HL-60/S4 (cell line): ENCODE measurements around the gene M1AP.
"Not testable (repeated sequence)": the region's sequence is repeated elsewhere in the genome, so short reads cannot be mapped to it uniquely, and the experiment has no call there.

Experiments used
- in situ Hi-C: fragments of 300-500 bp; cut with MboI; formaldehyde crosslinking; loops from 2 replicates; pipeline ENCODE4 v1.14.3; 2022; ENCODE audit warnings: low sequenced_read_pairs

The M1AP gene

GRCh38 chr2:74655579-74655978 is 7.4 kb upstream of the M1AP start:
- in situ Hi-C loops: no loop called here

GRCh38 chr2:74653985-74654882 is 6.1 kb upstream of the M1AP start, which contains the start of gene SEMA4F:
SEMA4F (plus strand) TSS chr2:74654247; CDS start chr2:74654377, 130 bp downstream.
- in situ Hi-C loops: no loop called here

DNA sequence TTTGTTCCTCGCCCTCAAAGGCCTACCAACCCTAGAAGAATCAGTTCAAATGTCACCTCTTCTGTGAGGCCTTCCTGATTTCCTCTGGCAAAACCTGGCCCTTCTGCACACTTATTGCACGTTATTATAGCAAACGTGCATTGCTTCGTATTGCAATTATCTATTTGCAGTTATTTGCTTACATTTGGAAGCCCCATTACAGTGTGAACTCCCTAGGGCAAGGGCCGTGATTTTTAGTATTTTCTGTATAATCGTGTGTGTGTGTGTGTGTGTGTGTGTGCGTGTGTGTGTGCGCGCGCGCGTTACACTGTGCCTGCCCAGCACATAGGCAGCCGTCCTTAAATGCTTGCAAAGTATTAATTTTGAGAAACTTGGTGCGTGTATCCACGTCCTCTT is 5.5 kb upstream of the M1AP start:
- in situ Hi-C loops: no loop called here

DNA sequence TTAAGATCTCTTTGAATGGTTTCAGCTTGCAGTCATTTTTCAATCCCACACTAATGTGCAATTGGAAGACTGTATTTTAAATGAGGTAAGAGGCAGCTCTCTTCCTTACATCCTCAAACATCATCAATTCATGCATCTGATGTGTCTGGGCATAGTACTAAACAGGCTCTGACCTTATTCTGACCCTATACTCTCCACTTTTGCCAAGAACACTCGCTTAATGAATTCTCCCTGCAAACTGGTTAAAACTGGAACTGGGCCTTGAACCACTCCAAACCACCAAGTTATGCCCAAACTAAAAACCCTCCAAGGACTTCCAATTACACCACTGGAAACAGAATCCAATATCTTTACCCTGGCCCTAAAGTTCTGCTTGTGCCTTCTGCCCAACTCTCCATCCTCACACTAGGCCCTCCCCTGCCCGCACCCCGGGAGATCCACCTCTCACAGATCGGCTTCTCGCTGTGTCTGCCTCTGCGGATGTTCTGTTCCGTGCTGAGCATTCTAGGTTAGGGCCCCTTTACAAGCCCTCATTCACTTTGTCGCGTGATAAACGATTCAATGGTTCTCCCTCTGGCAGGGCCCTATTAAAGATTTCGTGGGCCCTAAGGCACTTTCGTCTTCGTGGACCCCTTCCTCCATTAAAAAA is 1.2 kb downstream of the M1AP start:
- in situ Hi-C loops: no loop called here

DNA sequence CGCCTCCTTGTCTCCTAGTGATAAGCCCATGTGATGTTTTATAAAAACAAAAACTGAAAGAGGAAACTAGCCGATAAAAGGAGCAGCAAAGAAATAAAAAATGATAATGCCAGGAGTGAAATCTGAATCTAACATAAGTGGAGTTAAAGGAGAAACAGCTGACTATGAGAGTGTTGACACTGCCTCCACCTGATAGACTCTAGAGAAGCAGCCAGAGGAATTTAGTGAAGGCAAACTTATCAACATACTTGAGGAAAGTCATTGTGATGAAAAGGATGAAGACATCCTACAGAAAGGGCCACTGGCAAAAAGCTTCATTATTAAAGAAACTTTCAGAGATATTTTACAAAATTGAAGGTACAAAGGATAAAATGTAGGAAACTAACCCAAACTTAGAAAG is 1.9 kb downstream of the M1AP start:
- in situ Hi-C loops: no loop called here

- in situ Hi-C loops: no loop called here
Measured at GRCh38 chr2:74645344-74645743, 2.8 kb downstream of the M1AP start.

GRCh38 chr2:74639550-74639949 is 8.6 kb downstream of the M1AP start:
- in situ Hi-C loops: no loop called here

- in situ Hi-C loops: no loop called here
Measured at GRCh38 chr2:74632939-74633312, 15.2 kb downstream of the M1AP start.

- in situ Hi-C loops: no loop called here
Measured at GRCh38 chr2:74632209-74632938, 15.8 kb downstream of the M1AP start.

GRCh38 chr2:74630454-74630853 is 17.7 kb downstream of the M1AP start:
- in situ Hi-C loops: not testable (repeated sequence)

DNA sequence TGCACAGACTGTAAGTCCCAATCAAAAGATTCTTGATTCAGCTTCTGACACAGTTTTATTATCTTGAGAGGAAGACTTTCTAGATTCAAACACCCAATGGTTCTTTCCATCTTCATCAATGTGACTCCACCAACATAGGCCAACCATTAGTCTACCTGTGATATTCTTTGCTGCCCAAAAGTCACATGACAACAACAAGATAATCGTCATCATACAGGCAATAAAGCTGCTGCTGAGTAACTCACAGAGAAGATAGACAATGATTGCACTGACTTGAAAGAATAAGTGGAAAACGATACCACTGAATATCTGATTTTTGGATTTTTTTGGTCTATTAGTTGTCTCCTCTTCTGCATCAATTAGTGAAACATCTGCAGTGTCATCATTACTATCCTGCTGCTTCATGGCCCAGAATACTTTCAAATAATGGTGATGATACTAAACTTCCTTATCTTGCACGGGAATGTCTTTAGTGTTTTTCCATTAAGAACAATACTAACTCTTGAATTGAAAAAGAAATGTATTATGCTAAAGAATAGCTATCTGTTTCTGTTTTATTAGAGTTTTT is 19.5 kb downstream of the M1AP start:
- in situ Hi-C loops: no loop called here

GRCh38 chr2:74625658-74626425 is 22.3 kb downstream of the M1AP start:
- in situ Hi-C loops: no loop called here

DNA sequence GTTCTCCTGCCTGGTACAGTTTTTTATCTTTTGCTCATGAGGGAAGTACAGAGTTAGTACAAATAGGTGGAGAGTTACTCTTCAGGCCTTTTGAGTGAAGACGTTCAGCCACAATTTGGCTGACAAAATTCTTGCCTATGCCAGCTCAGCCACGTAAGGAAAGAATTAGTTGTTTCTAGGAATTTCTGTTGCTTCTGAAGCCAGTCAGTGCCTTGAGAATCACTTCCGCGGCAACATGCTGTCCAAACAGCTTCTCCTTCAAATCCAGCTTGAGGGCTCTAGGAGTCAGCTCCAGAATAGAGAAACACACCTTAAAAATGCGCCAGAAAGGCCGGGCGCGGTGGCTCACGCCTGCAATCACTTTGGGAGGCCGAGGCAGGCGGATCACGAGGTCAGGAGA is 27.5 kb downstream of the M1AP start:
- in situ Hi-C loops: no loop called here

GRCh38 chr2:74619651-74620297 is 28.4 kb downstream of the M1AP start:
- in situ Hi-C loops: no loop called here

GRCh38 chr2:74618410-74619083 is 29.6 kb downstream of the M1AP start:
- in situ Hi-C loops: no loop called here

GRCh38 chr2:74617122-74617521 is 31.0 kb downstream of the M1AP start:
- in situ Hi-C loops: no loop called here

- in situ Hi-C loops: no loop called here
Measured at GRCh38 chr2:74606927-74607326, 41.2 kb downstream of the M1AP start.

DNA sequence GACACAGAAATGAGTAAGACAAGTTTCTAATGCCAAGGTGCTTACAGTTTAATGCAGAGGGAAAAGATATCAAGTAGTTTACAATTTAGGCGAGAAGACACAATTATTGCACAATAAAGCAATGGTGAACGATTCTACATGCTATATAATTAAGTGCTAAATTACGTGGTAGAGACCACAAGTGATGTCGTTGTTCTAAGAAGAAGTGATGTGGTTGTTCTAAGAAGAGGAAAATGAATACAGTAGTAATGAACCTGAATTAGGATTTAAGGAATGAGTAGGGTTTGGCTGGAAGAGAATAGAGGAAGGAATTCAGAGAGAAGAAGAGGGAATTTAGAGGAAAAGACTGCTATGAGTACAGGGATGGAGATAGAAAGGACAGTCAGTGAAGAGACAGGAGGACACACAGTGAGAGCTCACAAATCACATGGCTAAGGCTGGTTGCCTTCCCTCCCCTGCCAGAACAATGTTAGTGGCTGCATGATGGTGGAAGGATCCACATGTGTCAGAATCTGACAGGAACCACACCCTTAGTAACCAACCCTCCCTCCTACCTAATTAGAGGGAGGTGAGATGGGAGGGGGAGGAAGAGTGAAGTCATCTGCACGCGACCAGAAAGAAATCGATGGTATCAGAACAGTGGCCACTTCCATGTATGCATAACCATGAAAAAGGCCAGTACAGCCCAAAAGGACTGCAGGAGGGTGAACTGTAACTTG is 44.7 kb downstream of the M1AP start:
- in situ Hi-C loops: no loop called here
